ENCODE results near the gene MAD1L1.

- TF ChIP-seq CTCF (conservative IDR thresholded peaks at IDR 0.05) (no peak), EZH2 (IDR thresholded peaks at IDR 0.05; ENCODE audit: low read depth) (no peak)
Observed at GRCh38 chr7:2036786-2037185, 196.0 kb downstream of the MAD1L1 start.

All from PC-9 (cell line).